Measurements from ENCODE around the gene MGAT5. TPM values are rescaled to one million over a fixed set of nuclear protein-coding genes. Genes with fewer than 3 reads are reported as not detected.

The MGAT5 gene
- total and polyA plus RNA-seq, 2 donors, result 8.8 to 36.8 TPM

- Histone ChIP-seq H3K9me3 (ENCODE audit: control insufficient read depth in 2 of 2, insufficient read depth in 1 of 2, low read length in 1 of 2) (no peaks in the 10 kb centered on the region), H3K4me1 (ENCODE audit: control insufficient read depth in 2 of 2, insufficient read depth in 2 of 2, low read length in 2 of 2) (peaks cover 0 to 18% of the 10 kb centered on the region in 2 donors), H3K27me3 (ENCODE audit: control insufficient read depth in 2 of 2, insufficient read depth in 1 of 2, low read length in 1 of 2) (no peaks in the 10 kb centered on the region), H3K4me3 (ENCODE audit: low read length in 2 of 2) (no peak overlapping the region), H3K36me3 (ENCODE audit: control insufficient read depth in 2 of 2, insufficient read depth in 2 of 2, low read length in 1 of 2) (peaks cover 12 to 31% of the 10 kb centered on the region in 2 donors), H3K27ac (ENCODE audit: low read depth in 1 of 2, low read length in 1 of 2) (no peak overlapping the region)
- 31% methylated on average over 1 of the region's 1 CpG for WGBS
- DNase-seq (ENCODE audit: low read depth in 6 of 9, low spot score in 9 of 9), result peak in 1 of 9 donors; percentile 13
These were observed 108.3 kb downstream of the MGAT5 start for GRCh38 chr2:134362152-134362668.

GRCh38 chr2:134362740-134363139 is 108.9 kb downstream of the MGAT5 start:
- H3K27ac ChIP-seq (ENCODE audit: low read depth in 1 of 2, low read length in 1 of 2), result no peak overlapping the region
- WGBS, result 98% methylated on average over 1 of the region's 1 CpG
- peaks cover 12 to 31% of the 10 kb centered on the region in 2 donors for H3K36me3 ChIP-seq (ENCODE audit: control insufficient read depth in 2 of 2, insufficient read depth in 2 of 2, low read length in 1 of 2)
- DNase-seq (ENCODE audit: low read depth in 6 of 9, low spot score in 9 of 9), result no peak
- peaks cover 4 to 23% of the 10 kb centered on the region in 2 donors for H3K4me1 ChIP-seq (ENCODE audit: control insufficient read depth in 2 of 2, insufficient read depth in 2 of 2, low read length in 2 of 2)
- H3K9me3 ChIP-seq (ENCODE audit: control insufficient read depth in 2 of 2, insufficient read depth in 1 of 2, low read length in 1 of 2), result no peaks in the 10 kb centered on the region
- H3K27me3 ChIP-seq (ENCODE audit: control insufficient read depth in 2 of 2, insufficient read depth in 1 of 2, low read length in 1 of 2), result no peaks in the 10 kb centered on the region
- no peak overlapping the region for H3K4me3 ChIP-seq (ENCODE audit: low read length in 2 of 2)

- DNase-seq (ENCODE audit: low read depth in 6 of 9, low spot score in 9 of 9), result peak in 1 of 9 donors; percentile 18
- 97% methylated on average over 3 of the region's 3 CpGs for WGBS
- no peaks in the 10 kb centered on the region for H3K27me3 ChIP-seq (ENCODE audit: control insufficient read depth in 2 of 2, insufficient read depth in 1 of 2, low read length in 1 of 2)
- H3K4me1 ChIP-seq (ENCODE audit: control insufficient read depth in 2 of 2, insufficient read depth in 2 of 2, low read length in 2 of 2), result peaks cover 10 to 38% of the 10 kb centered on the region in 2 donors
- no peak overlapping the region for H3K4me3 ChIP-seq (ENCODE audit: low read length in 2 of 2)
- no peak overlapping the region for H3K27ac ChIP-seq (ENCODE audit: low read depth in 1 of 2, low read length in 1 of 2)
- no peaks in the 10 kb centered on the region for H3K9me3 ChIP-seq (ENCODE audit: control insufficient read depth in 2 of 2, insufficient read depth in 1 of 2, low read length in 1 of 2)
- peaks cover 12 to 31% of the 10 kb centered on the region in 2 donors for H3K36me3 ChIP-seq (ENCODE audit: control insufficient read depth in 2 of 2, insufficient read depth in 2 of 2, low read length in 1 of 2)
These were observed 111.5 kb downstream of the MGAT5 start for GRCh38 chr2:134365356-134365755.

- H3K9me3 ChIP-seq (ENCODE audit: control insufficient read depth in 2 of 2, insufficient read depth in 1 of 2, low read length in 1 of 2), result no peaks in the 10 kb centered on the region
- peaks cover 10 to 38% of the 10 kb centered on the region in 2 donors for H3K4me1 ChIP-seq (ENCODE audit: control insufficient read depth in 2 of 2, insufficient read depth in 2 of 2, low read length in 2 of 2)
- no peak for DNase-seq (ENCODE audit: low read depth in 6 of 9, low spot score in 9 of 9)
- no peak overlapping the region for H3K4me3 ChIP-seq (ENCODE audit: low read length in 2 of 2)
- WGBS, result 97% methylated on average over 6 of the region's 6 CpGs
- H3K36me3 ChIP-seq (ENCODE audit: control insufficient read depth in 2 of 2, insufficient read depth in 2 of 2, low read length in 1 of 2), result peaks cover 12 to 31% of the 10 kb centered on the region in 2 donors
- no peak overlapping the region for H3K27ac ChIP-seq (ENCODE audit: low read depth in 1 of 2, low read length in 1 of 2)
- H3K27me3 ChIP-seq (ENCODE audit: control insufficient read depth in 2 of 2, insufficient read depth in 1 of 2, low read length in 1 of 2), result no peaks in the 10 kb centered on the region
These were observed 112.5 kb downstream of the MGAT5 start for GRCh38 chr2:134366359-134366758.

- no peaks in the 10 kb centered on the region for H3K9me3 ChIP-seq (ENCODE audit: control insufficient read depth in 2 of 2, insufficient read depth in 1 of 2, low read length in 1 of 2)
- peaks cover 12 to 28% of the 10 kb centered on the region in 2 donors for H3K36me3 ChIP-seq (ENCODE audit: control insufficient read depth in 2 of 2, insufficient read depth in 2 of 2, low read length in 1 of 2)
- H3K27ac ChIP-seq (ENCODE audit: low read depth in 1 of 2, low read length in 1 of 2), result no peak overlapping the region
- peaks cover 10 to 30% of the 10 kb centered on the region in 2 donors for H3K4me1 ChIP-seq (ENCODE audit: control insufficient read depth in 2 of 2, insufficient read depth in 2 of 2, low read length in 2 of 2)
- no peak for DNase-seq (ENCODE audit: low read depth in 6 of 9, low spot score in 9 of 9)
- no peaks in the 10 kb centered on the region for H3K27me3 ChIP-seq (ENCODE audit: control insufficient read depth in 2 of 2, insufficient read depth in 1 of 2, low read length in 1 of 2)
- WGBS, result over 99% methylated on average over 2 of the region's 2 CpGs
- H3K4me3 ChIP-seq (ENCODE audit: low read length in 2 of 2), result no peak overlapping the region
These were observed 113.3 kb downstream of the MGAT5 start for GRCh38 chr2:134367213-134367612.

- Histone ChIP-seq H3K27me3 (ENCODE audit: control insufficient read depth in 2 of 2, insufficient read depth in 1 of 2, low read length in 1 of 2) (no peaks in the 10 kb centered on the region), H3K36me3 (ENCODE audit: control insufficient read depth in 2 of 2, insufficient read depth in 2 of 2, low read length in 1 of 2) (peaks cover 10 to 28% of the 10 kb centered on the region in 2 donors), H3K4me1 (ENCODE audit: control insufficient read depth in 2 of 2, insufficient read depth in 2 of 2, low read length in 2 of 2) (peaks cover 10 to 24% of the 10 kb centered on the region in 2 donors), H3K4me3 (ENCODE audit: low read length in 2 of 2) (no peak overlapping the region), H3K9me3 (ENCODE audit: control insufficient read depth in 2 of 2, insufficient read depth in 1 of 2, low read length in 1 of 2) (no peaks in the 10 kb centered on the region), H3K27ac (ENCODE audit: low read depth in 1 of 2, low read length in 1 of 2) (peak overlapping the region in 1 of 2 donors; percentile 25)
- 48% methylated on average over 6 of the region's 6 CpGs for WGBS
- DNase-seq (ENCODE audit: low read depth in 6 of 9, low spot score in 9 of 9), result peak in 6 of 9 donors; percentile 9 to 61 (median 21)
These were observed 114.3 kb downstream of the MGAT5 start for GRCh38 chr2:134368009-134368817.

- Histone ChIP-seq H3K27me3 (ENCODE audit: control insufficient read depth in 2 of 2, insufficient read depth in 1 of 2, low read length in 1 of 2) (no peaks in the 10 kb centered on the region), H3K4me3 (ENCODE audit: low read length in 2 of 2) (no peak overlapping the region), H3K4me1 (ENCODE audit: control insufficient read depth in 2 of 2, insufficient read depth in 2 of 2, low read length in 2 of 2) (peaks cover 10 to 24% of the 10 kb centered on the region in 2 donors), H3K36me3 (ENCODE audit: control insufficient read depth in 2 of 2, insufficient read depth in 2 of 2, low read length in 1 of 2) (peaks cover 5 to 25% of the 10 kb centered on the region in 2 donors), H3K9me3 (ENCODE audit: control insufficient read depth in 2 of 2, insufficient read depth in 1 of 2, low read length in 1 of 2) (no peaks in the 10 kb centered on the region), H3K27ac (ENCODE audit: low read depth in 1 of 2, low read length in 1 of 2) (no peak overlapping the region)
- WGBS, result 98% methylated on average over 1 of the region's 1 CpG
- DNase-seq (ENCODE audit: low read depth in 6 of 9, low spot score in 9 of 9), result no peak
These were observed 115.5 kb downstream of the MGAT5 start for GRCh38 chr2:134369220-134369902.

GRCh38 chr2:134370655-134371445 is 117.0 kb downstream of the MGAT5 start:
- H3K27me3 ChIP-seq (ENCODE audit: control insufficient read depth in 2 of 2, insufficient read depth in 1 of 2, low read length in 1 of 2), result no peaks in the 10 kb centered on the region
- H3K9me3 ChIP-seq (ENCODE audit: control insufficient read depth in 2 of 2, insufficient read depth in 1 of 2, low read length in 1 of 2), result no peaks in the 10 kb centered on the region
- H3K4me3 ChIP-seq (ENCODE audit: low read length in 2 of 2), result no peak overlapping the region
- peaks cover 10 to 24% of the 10 kb centered on the region in 2 donors for H3K4me1 ChIP-seq (ENCODE audit: control insufficient read depth in 2 of 2, insufficient read depth in 2 of 2, low read length in 2 of 2)
- WGBS, result 97% methylated on average over 10 of the region's 10 CpGs
- H3K27ac ChIP-seq (ENCODE audit: low read depth in 1 of 2, low read length in 1 of 2), result no peak overlapping the region
- DNase-seq (ENCODE audit: low read depth in 6 of 9, low spot score in 9 of 9), result no peak
- peaks cover 5 to 29% of the 10 kb centered on the region in 2 donors for H3K36me3 ChIP-seq (ENCODE audit: control insufficient read depth in 2 of 2, insufficient read depth in 2 of 2, low read length in 1 of 2)
